HG03354 (cell line): ENCODE results near the gene MYBPC1.
"Not testable (repeated sequence)": the region's sequence is repeated elsewhere in the genome, so short reads cannot be mapped to it uniquely, and the experiment has no call there.

ENCODE experiments used
- ATAC-seq: cut with Tn5 transposase; IDR thresholded peaks from one replicate; pipeline ENCODE4 v1.9.1; 2021; ENCODE audit warnings: mild to moderate bottlenecking; ENCODE audit not compliant: unreplicated experiment, poor library complexity, severe bottlenecking

MYBPC1 gene

DNA sequence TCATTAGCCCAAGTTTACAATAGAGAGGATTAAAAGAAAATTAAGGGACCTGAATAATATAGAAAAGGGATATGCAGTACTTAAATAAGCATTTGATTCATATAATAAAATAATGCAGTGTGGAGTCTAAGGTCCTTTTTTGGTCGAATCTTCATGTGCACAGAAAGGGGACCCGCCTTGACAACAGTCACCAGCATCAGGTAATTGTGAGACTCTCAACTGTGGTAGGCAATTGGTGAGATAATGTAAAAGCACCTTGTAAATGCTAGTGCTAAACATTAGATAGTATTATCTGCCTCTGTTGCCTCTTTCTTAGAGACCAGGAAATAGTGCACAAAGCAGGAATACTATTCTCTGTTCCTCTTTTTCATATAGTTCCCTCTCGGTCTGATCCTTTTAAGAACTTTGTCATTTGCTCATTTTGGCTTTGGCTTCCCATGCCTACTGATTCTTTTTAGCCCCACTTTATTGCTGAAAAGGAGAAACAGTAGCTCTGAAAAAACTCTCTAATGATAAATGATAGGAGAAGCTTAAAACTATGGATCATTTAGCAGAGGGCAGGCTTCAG, 120.2 kb downstream of the MYBPC1 start:
- no peak for ATAC-seq

DNA sequence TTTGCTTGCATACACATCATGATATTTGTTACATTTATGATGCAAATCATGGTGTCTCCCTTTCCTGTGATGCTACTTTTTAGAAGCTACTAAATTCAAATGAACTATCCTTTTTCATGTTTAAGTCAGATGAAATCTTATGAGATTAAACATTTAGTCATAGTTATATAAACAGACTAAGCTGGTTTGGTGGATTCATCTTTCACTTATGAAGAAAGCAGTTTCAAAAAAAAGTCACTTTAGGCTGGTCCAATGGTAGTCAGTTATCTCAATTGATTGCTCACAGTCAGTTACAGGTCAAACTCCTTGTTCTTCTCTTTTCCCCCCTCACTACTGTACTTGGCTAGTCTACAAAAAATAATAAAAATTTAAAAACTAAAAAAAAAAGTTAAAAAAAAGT, 124.8 kb downstream of the MYBPC1 start:
- ATAC-seq = no peak

DNA sequence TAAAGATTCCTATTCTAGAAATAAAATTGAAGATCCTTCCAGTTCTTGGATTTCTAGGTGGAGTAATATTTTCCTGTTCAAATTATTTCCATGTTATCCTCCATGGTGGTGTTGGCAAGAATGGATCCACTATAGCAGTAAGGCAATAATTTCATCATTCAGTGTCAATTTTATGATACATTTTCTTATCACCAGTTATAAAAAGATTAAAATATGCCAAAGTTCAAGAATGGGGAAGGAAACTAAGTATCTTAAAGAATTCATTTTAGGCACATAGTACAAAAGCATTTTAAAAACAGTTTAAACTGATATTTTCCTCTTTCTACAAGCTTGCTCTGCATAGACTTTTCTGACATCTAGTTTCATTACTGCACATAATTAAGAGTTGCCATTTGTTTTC, 125.3 kb downstream of the MYBPC1 start:
- no peak for ATAC-seq

DNA sequence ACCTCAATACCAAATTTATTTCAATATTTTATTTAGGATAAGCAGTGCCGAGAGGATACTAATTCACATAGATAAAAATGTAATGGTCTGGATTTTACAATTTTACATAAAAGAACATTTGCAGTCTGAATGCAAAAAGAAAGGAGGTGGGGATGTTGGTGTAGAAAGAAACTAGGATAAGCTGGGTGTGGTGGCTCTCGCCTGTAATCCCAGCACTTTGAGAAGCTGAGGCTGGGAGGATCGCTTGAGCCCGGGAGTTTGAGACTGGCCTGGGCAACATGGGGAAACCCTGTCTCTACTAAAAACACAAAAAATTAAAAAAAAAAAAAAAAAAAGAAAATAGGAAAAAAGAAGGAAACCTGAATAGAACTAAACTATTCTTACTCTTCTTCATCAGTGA, 127.6 kb downstream of the MYBPC1 start:
- ATAC-seq = no peak

DNA sequence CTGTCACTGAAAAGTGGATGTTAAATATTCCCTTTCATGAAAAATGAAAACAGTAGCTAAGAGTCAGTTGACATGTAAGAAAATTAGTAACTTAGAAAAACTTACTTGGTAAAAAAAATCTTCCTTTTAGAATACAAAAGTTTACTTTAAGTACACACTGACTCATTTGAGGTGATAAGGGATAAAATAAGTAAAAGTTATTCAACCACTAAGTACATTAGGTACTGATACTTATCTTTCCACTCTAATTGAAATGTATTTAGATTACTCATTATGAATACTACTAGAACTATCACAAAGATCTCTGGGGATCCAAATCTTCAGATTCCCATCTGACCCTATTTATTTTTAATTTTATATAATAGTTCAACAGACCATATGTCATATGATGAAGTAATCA, 132.3 kb downstream of the MYBPC1 start:
- ATAC-seq = no peak

DNA sequence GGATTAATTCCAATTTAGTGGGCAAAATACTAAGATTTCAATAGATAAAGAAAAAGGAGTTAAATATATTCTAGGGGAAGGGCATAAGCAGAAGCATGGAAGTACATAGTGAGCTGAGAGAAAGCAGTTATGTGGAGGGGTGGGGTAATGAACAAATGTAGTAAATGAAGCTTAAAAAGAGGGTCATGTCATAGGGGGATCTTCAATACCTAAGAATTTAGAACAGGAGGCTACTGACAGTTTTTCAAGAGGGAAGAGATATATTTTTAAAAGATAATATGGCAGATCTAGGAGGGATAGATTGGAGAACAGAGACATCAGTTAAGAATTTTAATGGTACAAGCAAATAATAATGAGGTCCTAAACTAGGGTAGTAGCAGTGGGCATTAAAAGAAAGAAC, 135.1 kb downstream of the MYBPC1 start:
- no peak for ATAC-seq

DNA sequence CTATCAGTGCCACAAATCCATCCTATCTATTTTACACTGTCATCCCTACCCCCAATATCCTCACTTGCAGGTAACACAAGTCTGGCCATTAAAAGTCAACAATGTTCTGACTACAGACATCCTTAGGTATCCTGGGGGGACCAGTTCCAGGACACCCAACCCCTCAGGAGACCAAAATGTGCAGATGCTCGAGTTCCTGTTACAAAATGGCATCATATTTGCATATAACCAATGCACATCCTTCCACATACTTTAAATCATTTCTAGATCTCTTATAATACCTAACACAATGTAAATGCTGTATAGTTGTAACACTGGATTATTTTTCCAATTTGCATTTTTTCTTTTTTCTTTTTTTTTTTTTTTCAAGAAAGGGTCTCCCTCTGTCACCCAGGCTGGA, 137.5 kb downstream of the MYBPC1 start:
- no peak for ATAC-seq

DNA sequence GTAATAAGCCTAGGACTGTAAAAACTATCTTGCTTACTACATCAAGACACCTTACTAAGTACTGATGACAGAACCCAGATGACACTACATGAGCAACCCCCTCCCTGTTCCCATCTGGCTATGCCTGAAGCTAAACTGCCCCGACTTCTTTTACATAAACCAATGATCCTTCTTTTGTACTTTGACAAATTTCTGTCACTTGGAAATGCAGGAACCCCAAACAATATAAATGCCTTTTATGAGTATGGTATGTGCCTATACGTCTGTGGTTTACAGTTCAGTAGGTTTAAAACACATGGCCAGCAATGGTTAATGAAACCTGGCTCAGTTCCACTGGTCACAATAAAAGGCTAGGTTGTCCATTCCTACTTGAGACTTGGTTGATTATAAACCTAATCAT, 138.4 kb downstream of the MYBPC1 start:
- no peak for ATAC-seq

DNA sequence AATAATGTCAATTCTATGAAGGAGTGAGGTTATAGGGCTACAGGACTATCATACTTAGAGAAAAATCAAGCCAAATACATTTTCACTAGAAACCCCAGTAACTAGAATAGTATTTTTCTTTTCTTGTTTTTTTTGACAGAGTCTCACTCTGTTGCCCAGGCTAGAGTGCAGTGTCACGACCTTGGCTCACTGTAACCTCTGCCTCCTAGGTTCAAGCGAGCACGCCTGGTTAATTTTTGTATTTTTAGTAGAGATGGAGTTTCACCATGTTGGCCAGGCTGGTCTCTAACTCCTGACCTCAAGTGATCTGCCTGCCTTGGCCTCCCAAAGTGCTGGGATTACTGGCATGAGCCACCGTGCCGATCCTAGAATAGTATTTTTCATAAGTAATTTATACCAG, 139.7 kb downstream of the MYBPC1 start:
- not testable (repeated sequence) for ATAC-seq
